Kidney (tissue), 14 donors: ENCODE results near the gene LAD1. TPM values are rescaled to one million over a fixed set of nuclear protein-coding genes. Genes with fewer than 3 reads are reported as not detected.
A peak's percentile ranks its signal among the peaks of the same experiment; 100 is the strongest.

Source experiments
- DNase-seq, 5 donors: peaks; one replicate each; pipeline ENCODE4 v3.0.0-alpha.2; 2013 to 2020
- FAIRE-seq: peaks from 2 replicates; lab custom pipeline; 2012; peaks lifted over from hg19 to GRCh38; lab: Jason Lieb, UNC
- H3K27ac ChIP-seq, 2 donors: one replicate each; pipeline ENCODE4 v1.7.0; 2013; ENCODE audit warnings: low read depth in 2 of 2, low read length in 2 of 2, inconsistent platforms in 1 of 2
- H3K27me3 ChIP-seq: one replicate; pipeline ENCODE4 v1.7.1; 2013; ENCODE audit warnings: low read length, inconsistent platforms; ENCODE audit not compliant: control insufficient read depth, insufficient read depth
- H3K36me3 ChIP-seq, 3 donors: one replicate each; pipeline versions ENCODE4 v1.7.0 to v1.7.1; 2013; ENCODE audit warnings: low read length in 3 of 3, control low read depth in 1 of 3, inconsistent platforms in 1 of 3; ENCODE audit not compliant: insufficient read depth in 3 of 3, control insufficient read depth in 2 of 3
- H3K4me1 ChIP-seq, 3 donors: one replicate each; pipeline versions ENCODE4 v1.7.0 to v1.7.1; 2013; ENCODE audit warnings: low read length in 3 of 3, inconsistent platforms in 1 of 3, low read depth in 1 of 3; ENCODE audit not compliant: control insufficient read depth in 2 of 3, insufficient read depth in 2 of 3
- H3K4me3 ChIP-seq, 3 donors: one replicate each; pipeline versions ENCODE4 v1.7.0 to v1.8.1; 2013; ENCODE audit warnings: low read length in 3 of 3, control low read depth in 1 of 3, inconsistent platforms in 1 of 3
- H3K9ac ChIP-seq, 3 donors: one replicate each; pipeline versions ENCODE4 v1.7.0 to v1.7.1; 2013; ENCODE audit warnings: low read length in 3 of 3, control low read depth in 1 of 3, inconsistent platforms in 1 of 3
- H3K9me3 ChIP-seq, 3 donors: one replicate each; pipeline versions ENCODE4 v1.7.0 to v1.7.1; 2013; ENCODE audit warnings: low read length in 3 of 3, control low read depth in 1 of 3, inconsistent platforms in 1 of 3; ENCODE audit not compliant: control insufficient read depth in 2 of 3, insufficient read depth in 1 of 3
- intact Hi-C: fragments of 100-400 bp; cut with DNase I; formaldehyde crosslinking; loops from one replicate; pipeline ENCODE4 v1.11.1; 2022
- polyA plus RNA-seq: library from polyadenylated mRNA; stranded (reverse); fragments of 350-450 nt; fragmentation: Illumina TruSeq; extraction: RNeasy Lipid Tissue Mini Kit (QIAGEN cat#74804); gene quantifications from one replicate; pipeline ENCODE4 v1.2.3, GENCODE V29; 2014; ENCODE audit warnings: low read depth, low replicate concordance; ENCODE audit not compliant: insufficient read depth
- total RNA-seq: library from RNA; stranded (reverse); fragmentation: NEBNext Ultra II Directional; extraction: Animal tissue kit (Norgen Biotek cat#: 25700); gene quantifications from one replicate; pipeline ENCODE4 v1.2.1, GENCODE V29; 2021
- TF ChIP-seq, protein P1 (sequence below): IDR thresholded peaks from 3 replicates; pipeline ENCODE4 v1.5.1; 2012; ENCODE audit warnings: mild to moderate bottlenecking, moderate library complexity, borderline replicate concordance; ENCODE audit not compliant: insufficient read depth; ENCODE audit errors: extremely low read depth
- donor health status: control.
- donor health status: control.
- donor health status: control.
- donor health status: control.
- donor health status: control.
- donor health status: DM: yes; HTN: yes; CAD: no.
- donor health status: Normal renal cell carcinoma (clear cell type).

Gene LAD1
- total and polyA plus RNA-seq, 2 donors from 2014 or later: 70.7 to 72.6 TPM

DNA sequence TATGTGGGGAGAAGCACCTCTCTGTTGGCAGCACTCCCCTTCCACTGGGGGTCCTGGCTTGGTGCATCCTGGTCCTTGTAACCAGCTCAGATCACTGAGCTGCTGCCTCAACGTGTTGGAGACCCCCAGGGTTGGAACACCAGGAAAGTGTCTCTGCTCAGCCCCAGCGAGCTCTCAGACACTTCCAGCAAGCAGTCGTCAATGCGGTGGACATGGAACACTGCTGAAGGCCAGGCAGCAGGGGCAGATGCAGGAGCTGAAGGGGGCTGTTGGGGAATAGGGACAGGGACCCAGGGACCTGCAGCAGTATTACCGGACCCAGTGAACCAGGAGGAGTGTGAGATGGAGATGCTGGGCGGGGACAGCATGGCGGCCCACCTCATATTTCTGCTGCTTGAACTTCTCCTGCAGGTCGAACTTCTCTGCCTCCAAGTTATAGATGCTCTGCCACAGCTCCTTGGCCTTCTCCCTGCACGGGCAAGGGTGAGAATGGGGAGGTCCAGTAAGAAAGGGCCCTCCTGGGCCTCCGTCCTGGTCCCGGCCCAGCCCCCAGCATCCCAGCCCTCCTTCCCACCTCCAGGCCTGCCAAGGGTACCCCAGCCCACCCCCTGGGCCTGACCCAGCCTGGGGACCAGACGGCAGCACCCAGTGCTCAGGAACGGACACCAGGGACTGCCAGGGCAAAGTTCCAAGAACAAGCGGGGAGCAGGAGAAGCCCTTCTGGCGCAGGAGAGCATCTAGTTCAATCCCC is 38.0 kb downstream of the LAD1 start:
- H3K9me3 ChIP-seq: no peaks in the 10 kb centered on the region
- intact Hi-C loops: loop anchor here (5.0 kb wide), 1 partner anchor 109 kb away; no protein-coding TSS in a partner anchor
- H3K9ac ChIP-seq: no peak overlapping the region
- FAIRE-seq (no peak), DNase-seq (peak in 2 of 5 donors; percentile 24 to 54)
- no peak overlapping the region for H3K27ac ChIP-seq
- no peak overlapping the region for H3K4me3 ChIP-seq
- peaks cover 0 to 3% (median 0%) of the 10 kb centered on the region in 3 donors for H3K4me1 ChIP-seq
- no peaks in the 10 kb centered on the region for H3K27me3 ChIP-seq
- no peaks in the 10 kb centered on the region for H3K36me3 ChIP-seq
- TF ChIP-seq, protein P1, sequence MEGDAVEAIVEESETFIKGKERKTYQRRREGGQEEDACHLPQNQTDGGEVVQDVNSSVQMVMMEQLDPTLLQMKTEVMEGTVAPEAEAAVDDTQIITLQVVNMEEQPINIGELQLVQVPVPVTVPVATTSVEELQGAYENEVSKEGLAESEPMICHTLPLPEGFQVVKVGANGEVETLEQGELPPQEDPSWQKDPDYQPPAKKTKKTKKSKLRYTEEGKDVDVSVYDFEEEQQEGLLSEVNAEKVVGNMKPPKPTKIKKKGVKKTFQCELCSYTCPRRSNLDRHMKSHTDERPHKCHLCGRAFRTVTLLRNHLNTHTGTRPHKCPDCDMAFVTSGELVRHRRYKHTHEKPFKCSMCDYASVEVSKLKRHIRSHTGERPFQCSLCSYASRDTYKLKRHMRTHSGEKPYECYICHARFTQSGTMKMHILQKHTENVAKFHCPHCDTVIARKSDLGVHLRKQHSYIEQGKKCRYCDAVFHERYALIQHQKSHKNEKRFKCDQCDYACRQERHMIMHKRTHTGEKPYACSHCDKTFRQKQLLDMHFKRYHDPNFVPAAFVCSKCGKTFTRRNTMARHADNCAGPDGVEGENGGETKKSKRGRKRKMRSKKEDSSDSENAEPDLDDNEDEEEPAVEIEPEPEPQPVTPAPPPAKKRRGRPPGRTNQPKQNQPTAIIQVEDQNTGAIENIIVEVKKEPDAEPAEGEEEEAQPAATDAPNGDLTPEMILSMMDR: no peak

DNA sequence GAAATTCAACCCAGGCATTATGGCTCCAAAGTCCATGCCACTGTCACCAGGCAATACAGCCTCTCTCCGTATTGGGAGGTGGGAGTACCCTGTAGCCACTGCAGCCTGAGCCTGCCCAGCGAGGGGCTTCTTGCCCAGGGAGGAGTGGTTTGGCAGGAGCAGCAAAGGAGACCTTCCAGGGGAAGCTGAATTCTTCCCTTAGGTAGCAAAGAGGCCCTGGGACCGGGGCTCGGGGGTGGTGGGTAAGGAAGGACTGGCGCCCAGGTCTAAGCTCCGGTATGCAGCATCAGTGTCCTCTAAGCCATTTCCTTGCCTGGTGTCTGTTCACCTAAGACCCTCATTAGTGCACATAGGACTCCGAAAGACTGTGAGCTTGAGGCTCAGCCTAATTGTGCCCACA is 38.6 kb downstream of the LAD1 start:
- no peaks in the 10 kb centered on the region for H3K36me3 ChIP-seq
- H3K27ac ChIP-seq: no peak overlapping the region
- no peak overlapping the region for H3K9ac ChIP-seq
- H3K4me3 ChIP-seq: no peak overlapping the region
- intact Hi-C loops: loop anchor here (5.0 kb wide), 1 partner anchor 108 kb away; no protein-coding TSS in a partner anchor
- no peaks in the 10 kb centered on the region for H3K27me3 ChIP-seq
- TF ChIP-seq, protein P1: no peak
- FAIRE-seq (no peak), DNase-seq (peak in 2 of 5 donors; percentile 18 to 43)
- peaks cover 0 to 3% (median 0%) of the 10 kb centered on the region in 3 donors for H3K4me1 ChIP-seq
- H3K9me3 ChIP-seq: no peaks in the 10 kb centered on the region

- H3K36me3 ChIP-seq: no peaks in the 10 kb centered on the region
- H3K9ac ChIP-seq: no peak overlapping the region
- TF ChIP-seq, protein P1: no peak
- intact Hi-C loops: loop anchor here (5.0 kb wide), 1 partner anchor 108 kb away; no protein-coding TSS in a partner anchor
- FAIRE-seq: no peak
- no peak overlapping the region for H3K27ac ChIP-seq
- H3K27me3 ChIP-seq: no peaks in the 10 kb centered on the region
- H3K9me3 ChIP-seq: no peaks in the 10 kb centered on the region
- H3K4me3 ChIP-seq: no peak overlapping the region
- peaks cover 0 to 3% (median 0%) of the 10 kb centered on the region in 3 donors for H3K4me1 ChIP-seq
- DNase-seq: peak in 2 of 5 donors; percentile 29 to 43
Observed at GRCh38 chr1:201359873-201360210, 39.3 kb downstream of the LAD1 start.
